Upper lobe of left lung (tissue), 6 donors: Measurements from ENCODE around the gene FUT4. TPM values are rescaled to one million over a fixed set of nuclear protein-coding genes. Genes with fewer than 3 reads are reported as not detected.
A peak's percentile ranks its signal among the peaks of the same experiment; 100 is the strongest.

Experiments
- ATAC-seq, 2 donors: fragments of 200-7000 bp; cut with Tn5 transposase; one replicate each; pipeline ENCODE4 v1.9.1; 2022; ENCODE audit warnings: mild to moderate bottlenecking in 2 of 2, moderate library complexity in 2 of 2; ENCODE audit not compliant: low FRiP score in 2 of 2
- DNase-seq, 2 donors: peaks; one replicate each; pipeline ENCODE4 v3.0.0-alpha.2; 2019 to 2020
- H3K27ac ChIP-seq, 4 donors: fragments of 200-600 bp; sonication (generic); one replicate each; pipeline ENCODE4 v1.5.1; 2016 to 2019
- H3K27me3 ChIP-seq, 4 donors: fragments of 200-600 bp; sonication (generic); one replicate each; pipeline ENCODE4 v1.5.1; 2017 to 2019
- H3K36me3 ChIP-seq, 4 donors: fragments of 200-600 bp; sonication (generic); one replicate each; pipeline ENCODE4 v1.5.1; 2016 to 2019
- H3K4me1 ChIP-seq, 4 donors: fragments of 200-600 bp; sonication (generic); one replicate each; pipeline ENCODE4 v1.5.1; 2018 to 2019
- H3K4me3 ChIP-seq, 4 donors: fragments of 200-600 bp; sonication (generic); one replicate each; pipeline ENCODE4 v1.5.1; 2017 to 2019; ENCODE audit warnings: mild to moderate bottlenecking in 2 of 4, moderate library complexity in 1 of 4
- H3K9me3 ChIP-seq, 4 donors: fragments of 200-600 bp; sonication (generic); one replicate each; pipeline ENCODE4 v1.5.1; 2018 to 2019
- EP300 ChIP-seq, 4 donors: sonication (generic); formaldehyde crosslinking; IDR thresholded peaks; one replicate each; pipeline ENCODE4 v1.5.1; 2017; ENCODE audit warnings: antibody characterized with exemption in 4 of 4, control low read depth in 2 of 4
- POLR2A ChIP-seq, 4 donors: fragments of 450-650 bp; IDR thresholded peaks; one replicate each; pipeline ENCODE4 v1.5.1; 2016 to 2017; ENCODE audit warnings: antibody characterized with exemption in 4 of 4, mild to moderate bottlenecking in 2 of 4
- POLR2AphosphoS5 ChIP-seq, 2 donors: sonication (generic); formaldehyde crosslinking; IDR thresholded peaks; one replicate each; pipeline ENCODE4 v1.5.1; 2017; ENCODE audit warnings: antibody characterized with exemption in 2 of 2
- WGBS, 2 donors: methylation state at CpG; one replicate each; pipeline ENCODE4 v1.1.5; 2017 to 2018; 5-methylcytosine and 5-hydroxymethylcytosine counted together
- total RNA-seq, 6 donors: library from RNA; depleted of rRNA in 4 of 6; stranded (reverse); fragments of >200 nt in 4 of 6; gene quantifications; one replicate each; pipeline versions ENCODE4 v1.1.0 to v1.2.1, GENCODE V29; 2016 to 2021
- TF ChIP-seq, protein P1 (sequence below), 6 experiments: fragments of 450-650 bp in 4 of 6; fragments of 200-600 bp in 2 of 6; sonication (generic) in 2 of 6; IDR thresholded peaks; one replicate each; pipeline ENCODE4 v1.5.1; 2016 to 2019; ENCODE audit warnings: antibody characterized with exemption in 6 of 6
- donor health status: DM: no; HTN: no; CAD: no; lungs with moderate emphysema.
- donor health status: DM: no; HTN: yes; CAD: no; lungs with severe emphysema.

Gene FUT4
- total RNA-seq, 6 donors from 2014 or later: 5.0 to 9.4 (median 7.0) TPM

GRCh38 chr11:94560834-94561233, 17.1 kb downstream of the FUT4 start:
- no peaks in the 10 kb centered on the region for H3K27me3 ChIP-seq
- no peak overlapping the region for H3K27ac ChIP-seq
- peaks cover 0 to 5% (median 0%) of the 10 kb centered on the region in 4 donors for H3K4me1 ChIP-seq
- DNase-seq (no peak), ATAC-seq (no peak)
- 95 to 100% methylated on average over 3 of the region's 3 CpGs for WGBS, 2 donors
- no peaks in the 10 kb centered on the region for H3K36me3 ChIP-seq
- no peak overlapping the region for H3K4me3 ChIP-seq
- H3K9me3 ChIP-seq: no peaks in the 10 kb centered on the region
- no peak for TF ChIP-seq POLR2AphosphoS5 (IDR thresholded peaks at IDR 0.05)

DNA sequence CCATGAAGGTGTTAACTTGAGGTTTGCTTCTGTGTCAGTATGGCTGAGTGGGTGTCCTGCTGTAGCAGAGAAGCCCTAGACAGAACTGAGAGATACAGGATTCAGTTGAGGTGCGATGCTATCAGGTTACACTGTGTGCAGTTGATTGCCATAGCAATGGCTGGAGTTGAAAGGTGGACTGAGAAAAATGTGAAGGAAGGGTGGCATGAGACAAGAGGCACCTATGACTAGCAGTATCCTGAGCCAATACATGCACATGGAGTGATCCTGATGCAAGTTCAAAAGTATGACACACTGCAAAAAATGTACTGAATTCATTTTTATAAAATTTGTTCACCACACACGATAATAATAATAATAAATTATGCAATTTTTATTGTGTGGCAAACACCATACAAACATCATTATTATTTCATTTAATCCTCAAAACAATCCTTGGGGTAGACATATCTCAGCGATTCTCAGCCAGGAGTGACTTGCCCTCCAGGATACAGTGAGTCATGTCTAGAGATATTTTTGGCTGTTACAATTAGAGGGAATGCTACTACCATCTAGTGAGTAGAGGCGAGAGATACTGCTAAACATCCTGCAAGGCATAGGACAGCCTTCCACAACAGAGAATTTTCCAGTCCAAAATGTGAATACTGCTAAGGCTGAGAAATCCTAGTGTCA, 19.6 kb downstream of the FUT4 start:
- no peak for DNase-seq
- Histone ChIP-seq H3K4me3 (no peak overlapping the region), H3K27me3 (no peaks in the 10 kb centered on the region), H3K27ac (no peak overlapping the region), H3K9me3 (no peaks in the 10 kb centered on the region), H3K4me1 (peaks cover 0 to 2% (median 0%) of the 10 kb centered on the region in 4 donors), H3K36me3 (no peaks in the 10 kb centered on the region)
- WGBS, 2 donors: 68 to 81% methylated on average over 4 of the region's 4 CpGs
- TF ChIP-seq POLR2AphosphoS5 (IDR thresholded peaks at IDR 0.05) (no peak), POLR2A (IDR thresholded peaks at IDR 0.05) (no peak), EP300 (IDR thresholded peaks at IDR 0.05) (no peak)
- TF ChIP-seq, protein P1, sequence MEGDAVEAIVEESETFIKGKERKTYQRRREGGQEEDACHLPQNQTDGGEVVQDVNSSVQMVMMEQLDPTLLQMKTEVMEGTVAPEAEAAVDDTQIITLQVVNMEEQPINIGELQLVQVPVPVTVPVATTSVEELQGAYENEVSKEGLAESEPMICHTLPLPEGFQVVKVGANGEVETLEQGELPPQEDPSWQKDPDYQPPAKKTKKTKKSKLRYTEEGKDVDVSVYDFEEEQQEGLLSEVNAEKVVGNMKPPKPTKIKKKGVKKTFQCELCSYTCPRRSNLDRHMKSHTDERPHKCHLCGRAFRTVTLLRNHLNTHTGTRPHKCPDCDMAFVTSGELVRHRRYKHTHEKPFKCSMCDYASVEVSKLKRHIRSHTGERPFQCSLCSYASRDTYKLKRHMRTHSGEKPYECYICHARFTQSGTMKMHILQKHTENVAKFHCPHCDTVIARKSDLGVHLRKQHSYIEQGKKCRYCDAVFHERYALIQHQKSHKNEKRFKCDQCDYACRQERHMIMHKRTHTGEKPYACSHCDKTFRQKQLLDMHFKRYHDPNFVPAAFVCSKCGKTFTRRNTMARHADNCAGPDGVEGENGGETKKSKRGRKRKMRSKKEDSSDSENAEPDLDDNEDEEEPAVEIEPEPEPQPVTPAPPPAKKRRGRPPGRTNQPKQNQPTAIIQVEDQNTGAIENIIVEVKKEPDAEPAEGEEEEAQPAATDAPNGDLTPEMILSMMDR (IDR thresholded peaks at IDR 0.05): no peak
- peak; percentile 73 to 92 for ATAC-seq

DNA sequence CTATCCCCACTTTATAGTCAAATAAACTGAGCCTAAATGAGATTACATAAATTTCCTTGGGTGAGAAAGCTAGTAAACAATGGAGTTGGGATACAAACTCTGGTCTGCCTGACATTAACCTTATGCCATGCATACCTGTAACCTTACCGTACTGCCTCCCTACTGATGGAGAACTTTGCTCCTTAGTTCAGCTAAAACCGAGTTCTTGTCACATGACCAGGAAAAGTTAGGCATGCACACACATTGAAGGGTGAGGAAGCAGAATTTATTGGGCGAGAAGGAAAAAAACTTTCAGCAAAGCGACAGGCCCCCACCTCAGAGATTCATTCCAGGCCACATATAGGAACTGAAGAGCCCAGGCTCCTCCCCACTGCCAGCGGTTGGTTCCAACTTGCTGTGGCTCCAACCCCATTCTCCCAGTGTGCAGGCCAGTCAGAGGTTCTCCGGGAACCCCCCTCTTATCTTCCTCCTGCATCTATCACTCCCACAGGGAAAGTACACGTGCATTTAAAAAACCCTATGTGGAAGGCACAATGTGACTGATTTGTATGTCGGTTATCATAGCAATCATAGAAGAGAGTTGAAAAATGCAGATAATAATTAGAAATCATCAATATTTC, 20.2 kb downstream of the FUT4 start:
- peaks cover 0 to 2% (median 0%) of the 10 kb centered on the region in 4 donors for H3K4me1 ChIP-seq
- H3K27me3 ChIP-seq: no peaks in the 10 kb centered on the region
- no peak overlapping the region for H3K27ac ChIP-seq
- TF ChIP-seq, protein P1 (IDR thresholded peaks at IDR 0.05): no peak
- TF ChIP-seq EP300 (IDR thresholded peaks at IDR 0.05): no peak
- no peak for TF ChIP-seq POLR2AphosphoS5 (IDR thresholded peaks at IDR 0.05)
- no peak for TF ChIP-seq POLR2A (IDR thresholded peaks at IDR 0.05)
- no peak for ATAC-seq
- no peaks in the 10 kb centered on the region for H3K36me3 ChIP-seq
- WGBS, 2 donors: 76 to 77% methylated on average over 8 of the region's 8 CpGs
- no peaks in the 10 kb centered on the region for H3K9me3 ChIP-seq
- no peak overlapping the region for H3K4me3 ChIP-seq
- no peak for DNase-seq

DNA sequence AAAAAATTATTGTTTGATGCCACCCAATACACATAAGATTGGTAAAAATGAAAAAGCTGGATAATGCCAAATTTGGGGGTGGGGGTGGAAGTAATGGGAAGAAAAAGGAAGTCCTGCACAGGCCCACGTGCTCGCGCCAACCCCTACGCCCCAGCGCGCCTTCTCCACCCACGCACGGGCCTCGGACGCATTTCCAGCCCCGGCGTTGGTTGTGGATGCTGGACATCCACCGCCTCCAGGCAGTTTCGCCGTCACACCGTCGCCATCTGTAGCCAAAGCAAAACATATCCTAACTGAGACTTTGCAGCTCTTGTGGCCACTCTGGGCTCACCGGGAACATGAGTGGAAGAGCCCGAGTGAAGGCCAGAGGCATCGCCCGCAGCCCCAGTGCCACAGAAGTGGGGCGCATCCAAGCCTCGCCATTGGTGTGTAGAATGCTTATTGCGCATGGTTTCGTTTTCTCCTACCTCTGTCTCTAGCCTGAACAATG, 23.5 kb downstream of the FUT4 start, which contains the start of gene PIWIL4:
TSS of gene PIWIL4 (plus strand) at position 188 of the 490 bp plus-strand sequence. CDS start at position 339, 151 bp downstream.
- no peaks in the 10 kb centered on the region for H3K27me3 ChIP-seq
- peak in 1 of 2 donors; percentile 56 for DNase-seq
- no peaks in the 10 kb centered on the region for H3K9me3 ChIP-seq
- TF ChIP-seq POLR2AphosphoS5 (IDR thresholded peaks at IDR 0.05) (no peak), EP300 (IDR thresholded peaks at IDR 0.05) (no peak), POLR2A (IDR thresholded peaks at IDR 0.05) (no peak)
- H3K36me3 ChIP-seq: no peaks in the 10 kb centered on the region
- WGBS, 2 donors: 96 to 97% methylated on average over 23 to 25 of the region's 25 CpGs
- H3K27ac ChIP-seq: no peak within 1 kb of the TSS
- H3K4me1 ChIP-seq: no peaks in the 10 kb centered on the region
- no peak for ATAC-seq
- no peak within 1 kb of the TSS for H3K4me3 ChIP-seq

DNA sequence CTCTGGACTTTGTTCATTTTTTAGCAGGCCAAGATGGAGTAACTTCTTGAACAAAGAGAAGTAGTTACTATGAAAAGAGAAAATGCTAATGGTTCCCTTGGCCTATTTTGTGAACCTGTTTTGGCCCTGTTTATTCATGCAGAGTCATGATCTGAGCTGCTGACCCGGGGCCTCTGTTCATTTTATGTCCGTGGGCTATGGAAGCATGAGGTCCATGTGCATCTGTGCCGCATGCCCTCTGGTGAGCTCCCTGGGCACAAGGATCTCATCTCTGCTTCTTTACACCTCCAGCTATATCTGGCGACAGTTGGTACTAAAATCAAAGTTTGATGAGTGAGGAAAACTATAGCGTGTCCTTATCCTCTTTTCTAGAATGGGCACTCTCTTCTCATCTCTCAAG, 24.5 kb downstream of the FUT4 start:
- no peaks in the 10 kb centered on the region for H3K4me1 ChIP-seq
- H3K27me3 ChIP-seq: no peaks in the 10 kb centered on the region
- TF ChIP-seq EP300 (IDR thresholded peaks at IDR 0.05) (no peak), POLR2AphosphoS5 (IDR thresholded peaks at IDR 0.05) (no peak), POLR2A (IDR thresholded peaks at IDR 0.05) (no peak)
- TF ChIP-seq, protein P1 (IDR thresholded peaks at IDR 0.05): no peak
- H3K9me3 ChIP-seq: no peaks in the 10 kb centered on the region
- DNase-seq: no peak
- no peak overlapping the region for H3K4me3 ChIP-seq
- no peak overlapping the region for H3K27ac ChIP-seq
- 96 to 98% methylated on average over 5 of the region's 5 CpGs for WGBS, 2 donors
- ATAC-seq: no peak
- no peaks in the 10 kb centered on the region for H3K36me3 ChIP-seq
